Measurements from ENCODE around the gene SDF2L1. TPM values are rescaled to one million over a fixed set of nuclear protein-coding genes. Genes with fewer than 3 reads are reported as not detected.

The SDF2L1 gene
- total and polyA plus RNA-seq, 2 donors (not counting 3 experiments of a cell fraction or from before 2014, with no cell fraction given) = 66.7 to 79.5 TPM

DNA sequence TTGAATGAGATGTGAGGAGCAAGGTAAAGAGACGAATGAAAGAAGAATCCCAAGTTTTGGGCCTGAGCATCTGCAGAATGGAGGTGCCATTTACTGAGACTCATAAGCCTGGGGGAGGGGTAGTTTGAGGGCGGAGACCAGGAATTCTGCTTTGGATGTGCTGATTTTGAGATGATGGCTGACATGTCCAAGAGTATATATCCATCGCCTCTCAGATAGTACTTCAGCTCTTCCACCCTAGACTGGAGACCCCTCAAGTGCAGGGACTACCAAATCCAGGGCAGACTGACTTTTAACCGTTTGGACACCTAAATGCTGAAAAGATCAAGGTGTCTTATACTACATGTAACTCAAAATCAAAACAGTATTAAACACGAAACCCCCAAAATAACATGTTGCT lies 1.3 kb upstream of the SDF2L1 start:
- H4K20me1 ChIP-seq (replicated peaks; ENCODE audit: control insufficient read depth, extremely low read depth, insufficient read depth, low read length) = no peaks in the 10 kb centered on the region
- intact Hi-C loops (cut with micrococcal nuclease) (no loop called here), dilution Hi-C loops (cut with MboI; ENCODE audit: extremely low pct_ligation_motif_present, low sequenced_read_pairs) (no loop called here)
- no peak for TF ChIP-seq MYC (IDR thresholded peaks at IDR 0.05; ENCODE audit: low read depth, low read length)
- no peak for TF ChIP-seq JUN (IDR thresholded peaks at IDR 0.05; ENCODE audit: borderline replicate concordance, insufficient read depth, insufficient read length, low read depth)
- TF ChIP-seq POLR2AphosphoS5 (IDR thresholded peaks at IDR 0.05; ENCODE audit: insufficient read depth, low read depth, low read length) = no peak
- TF ChIP-seq CTCF (IDR thresholded peaks at IDR 0.05; ENCODE audit: extremely low read depth in 1 of 2, insufficient read depth in 1 of 2, low read depth in 1 of 2, low read length in 2 of 2) = no peak
- TF ChIP-seq MAX (IDR thresholded peaks at IDR 0.05; ENCODE audit: insufficient read depth, insufficient read length) = no peak
- no peak for TF ChIP-seq EZH2 (IDR thresholded peaks at IDR 0.05; ENCODE audit: borderline replicate concordance, low read depth, low read length, severe bottlenecking)
- TF ChIP-seq POLR2A (IDR thresholded peaks at IDR 0.05; ENCODE audit: low read depth, low read length) = no peak
- no peak for TF ChIP-seq GATA2 (IDR thresholded peaks at IDR 0.05; ENCODE audit: insufficient read depth, insufficient read length, low read depth, low read length)
- TF ChIP-seq FOS (IDR thresholded peaks at IDR 0.05; ENCODE audit: borderline replicate concordance, insufficient read depth, low read length) = no peak
- H3K9me3 ChIP-seq (replicated peaks; ENCODE audit: control insufficient read depth, insufficient read depth, low read length) = no peaks in the 10 kb centered on the region
- DNase-seq (ENCODE audit: low read depth, low spot score) (no peak), FAIRE-seq (no peak)
- peaks cover 17% of the 10 kb centered on the region for H3K79me2 ChIP-seq (ENCODE audit: control insufficient read depth, insufficient read depth, low read length)
- POLR2A ChIA-PET = interaction anchor here (0.9 to 1.4 kb wide), 2 partner anchors 10 to 37 kb away, joined by 4 to 9 read pairs; no protein-coding TSS in a partner anchor
- no peak overlapping the region for H3K9ac ChIP-seq (replicated peaks; ENCODE audit: extremely low read depth, insufficient read depth, low read length)
- H3K27ac ChIP-seq (ENCODE audit: insufficient read depth, low read depth, low read length) = no peak overlapping the region
- H3K4me3 ChIP-seq (replicated peaks in 1 of 3; ENCODE audit: insufficient read depth in 1 of 3, low read depth in 1 of 3, low read length in 3 of 3) = no peak overlapping the region
- no peak overlapping the region for H3K4me2 ChIP-seq (ENCODE audit: insufficient read depth, low read length)
- peaks cover 14% of the 10 kb centered on the region for H3K4me1 ChIP-seq (ENCODE audit: control insufficient read depth, extremely low read depth, insufficient read depth, low read length)
- CTCF ChIA-PET = interaction anchor here (1.0 to 3.5 kb wide), 10 partner anchors 8 to 755 kb away, joined by 3 to 41 read pairs (median 6); partner anchors contain the start of genes CCDC116, PPM1F and YDJC
- no TSS peak for BruUV-seq (replicated peaks)
- H3K36me3 ChIP-seq (ENCODE audit: control insufficient read depth in 2 of 2, extremely low read depth in 1 of 2, insufficient read depth in 2 of 2, low read length in 2 of 2) = peaks cover 0 to 8% of the 10 kb centered on the region in 2 experiments
- H3K27me3 ChIP-seq (ENCODE audit: control insufficient read depth in 2 of 2, insufficient read depth in 2 of 2, low read length in 2 of 2) = no peaks in the 10 kb centered on the region
- no peaks in the 10 kb centered on the region for H3K9me1 ChIP-seq (replicated peaks; ENCODE audit: control insufficient read depth, extremely low read depth, insufficient read depth, low read length)
- no peak overlapping the region for H2AFZ ChIP-seq (ENCODE audit: low read depth, low read length)
